ENCODE measurements around the gene MAMDC2. TPM values are rescaled to one million over a fixed set of nuclear protein-coding genes. Genes with fewer than 3 reads are reported as not detected.

Gene MAMDC2
- total and polyA plus RNA-seq, 5 donors, result 11.5 to 18.1 (median 15.9) TPM

DNA sequence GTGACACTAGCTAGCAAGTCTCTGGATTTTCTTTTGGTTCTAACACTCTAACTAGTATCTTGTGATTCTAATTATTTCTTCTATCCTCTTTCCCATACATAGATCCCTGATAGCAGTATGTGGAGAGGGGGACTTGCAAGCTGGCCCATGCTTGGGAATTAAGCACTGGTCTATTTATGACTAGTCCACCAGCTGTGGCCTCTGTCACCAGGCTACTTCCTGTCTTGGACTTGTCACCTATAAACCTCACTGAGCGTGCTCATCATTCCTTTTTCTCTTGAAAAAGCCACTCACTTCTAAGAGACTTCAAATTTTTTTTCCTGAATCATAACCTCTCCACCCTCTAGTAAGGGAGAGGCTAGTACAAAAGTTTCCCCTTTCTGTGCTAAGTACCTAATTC is 32.3 kb upstream of the MAMDC2 start:
- H3K9me3 ChIP-seq (ENCODE audit: control insufficient read depth, low read length), result no peaks in the 10 kb centered on the region
- no peaks in the 10 kb centered on the region for H3K27me3 ChIP-seq (ENCODE audit: control insufficient read depth, insufficient read depth)
- intact Hi-C loops (cut with DNase I), result no loop called here
- no peak overlapping the region for H3K4me3 ChIP-seq (ENCODE audit: low read length)
- no peak for ATAC-seq
- WGBS, result 74% methylated on average over 1 of the region's 1 CpG
- H3K27ac ChIP-seq (ENCODE audit: low read length), result no peak overlapping the region
- no peaks in the 10 kb centered on the region for H3K4me1 ChIP-seq (ENCODE audit: control insufficient read depth, insufficient read depth, low read length)
- no peak for DNase-seq

DNA sequence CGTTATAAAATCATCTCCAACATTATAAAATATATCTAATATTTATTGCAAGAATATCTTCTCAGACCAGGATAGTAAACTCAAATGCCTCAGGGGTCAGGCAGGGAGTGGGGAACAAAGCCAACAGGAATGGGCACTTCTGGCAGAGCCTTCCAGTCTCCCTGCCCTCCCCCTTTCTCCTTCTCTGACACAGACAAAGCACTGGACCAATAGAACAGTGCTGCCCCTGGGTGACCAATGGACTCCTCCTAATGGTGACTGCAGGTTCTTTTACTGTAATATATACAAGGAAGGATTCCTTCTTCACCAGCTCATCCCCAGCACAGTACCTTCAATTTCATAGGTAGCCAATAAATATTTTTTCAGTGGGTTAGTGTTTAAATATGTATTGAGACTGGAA is 31.1 kb upstream of the MAMDC2 start:
- Histone ChIP-seq H3K27me3 (ENCODE audit: control insufficient read depth, insufficient read depth) (no peaks in the 10 kb centered on the region), H3K4me1 (ENCODE audit: control insufficient read depth, insufficient read depth, low read length) (peaks cover 2% of the 10 kb centered on the region), H3K4me3 (ENCODE audit: low read length) (no peak overlapping the region), H3K27ac (ENCODE audit: low read length) (no peak overlapping the region), H3K9me3 (ENCODE audit: control insufficient read depth, low read length) (no peaks in the 10 kb centered on the region)
- DNase-seq, result no peak
- intact Hi-C loops (cut with DNase I), result no loop called here
- WGBS, result 79% methylated on average over 1 of the region's 1 CpG
- no peak for ATAC-seq

DNA sequence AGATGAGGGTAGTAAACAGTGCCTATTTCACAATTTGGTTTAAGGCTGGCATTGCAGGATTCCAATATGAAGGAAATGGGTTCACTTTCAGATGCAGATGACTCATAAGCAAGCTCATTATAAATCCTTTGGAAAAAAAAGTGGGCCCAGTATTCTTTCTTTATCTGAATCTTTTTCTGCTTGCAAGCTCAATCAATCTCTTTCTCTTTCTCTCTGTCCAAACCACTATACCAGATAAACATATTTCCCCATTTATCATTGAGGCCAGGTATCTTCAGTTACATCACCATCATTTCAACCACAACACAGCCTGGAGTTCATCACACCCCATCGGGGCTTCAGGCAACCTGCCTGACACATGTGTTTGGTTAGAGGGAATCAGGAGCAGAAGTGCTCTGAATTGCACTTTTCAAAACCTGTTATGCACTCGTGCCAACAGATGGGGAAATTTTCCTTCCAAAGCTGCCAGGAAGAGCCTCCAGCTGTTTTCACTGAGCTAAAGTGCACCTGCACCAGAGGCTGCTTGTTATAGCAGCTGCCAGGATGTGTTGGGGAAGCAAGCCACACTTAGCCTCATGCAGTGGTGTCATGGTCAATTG is 30.0 kb upstream of the MAMDC2 start:
- Histone ChIP-seq H3K27me3 (ENCODE audit: control insufficient read depth, insufficient read depth) (no peaks in the 10 kb centered on the region), H3K4me1 (ENCODE audit: control insufficient read depth, insufficient read depth, low read length) (peaks cover 2% of the 10 kb centered on the region), H3K9me3 (ENCODE audit: control insufficient read depth, low read length) (no peaks in the 10 kb centered on the region), H3K4me3 (ENCODE audit: low read length) (no peak overlapping the region), H3K27ac (ENCODE audit: low read length) (no peak overlapping the region)
- WGBS, result 63% methylated on average over 2 of the region's 2 CpGs
- DNase-seq (no peak), ATAC-seq (no peak)
- intact Hi-C loops (cut with DNase I), result no loop called here

DNA sequence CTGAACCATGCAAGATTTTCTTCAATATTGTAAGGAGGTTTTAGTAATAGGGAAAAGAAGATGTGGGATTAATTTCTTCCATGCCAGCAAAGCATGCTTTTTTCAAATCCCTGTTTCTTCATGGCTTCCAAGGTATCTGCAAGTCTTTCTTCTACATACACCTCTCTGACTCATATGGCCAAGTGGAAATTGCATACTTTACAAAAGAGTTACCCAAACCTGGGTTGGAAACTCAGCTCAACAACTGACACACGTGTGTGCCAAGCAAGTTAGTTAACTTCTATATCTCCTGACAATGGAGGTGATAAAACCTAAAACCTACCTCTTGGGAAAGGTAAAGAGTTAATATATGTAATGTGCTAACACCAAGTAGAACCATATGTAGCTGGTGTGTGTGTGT is 28.5 kb upstream of the MAMDC2 start:
- H3K4me3 ChIP-seq (ENCODE audit: low read length), result no peak overlapping the region
- WGBS, result 86% methylated on average over 1 of the region's 1 CpG
- DNase-seq, result no peak
- no peaks in the 10 kb centered on the region for H3K9me3 ChIP-seq (ENCODE audit: control insufficient read depth, low read length)
- intact Hi-C loops (cut with DNase I), result no loop called here
- peaks cover 2% of the 10 kb centered on the region for H3K4me1 ChIP-seq (ENCODE audit: control insufficient read depth, insufficient read depth, low read length)
- no peak for ATAC-seq
- H3K27me3 ChIP-seq (ENCODE audit: control insufficient read depth, insufficient read depth), result no peaks in the 10 kb centered on the region
- no peak overlapping the region for H3K27ac ChIP-seq (ENCODE audit: low read length)

DNA sequence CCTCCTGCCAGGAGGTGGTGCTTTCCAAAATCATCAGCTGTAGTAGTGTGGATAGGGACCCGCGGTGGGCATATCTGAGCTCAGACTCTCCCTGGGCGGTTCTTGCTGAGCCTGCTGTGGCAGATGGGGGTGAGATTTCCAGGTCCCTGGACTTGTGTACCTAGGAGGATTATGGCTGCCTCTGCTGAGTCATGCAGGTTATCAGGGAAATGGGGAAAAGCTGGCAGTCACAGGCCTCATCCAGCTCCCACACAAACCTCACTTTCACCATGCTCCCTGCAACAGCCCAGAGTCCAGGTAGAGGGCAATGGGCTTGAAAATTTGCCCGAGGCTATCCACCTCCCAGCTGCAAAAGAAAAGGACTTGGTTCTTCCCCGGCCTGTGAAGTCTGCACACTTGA is 23.4 kb upstream of the MAMDC2 start:
- no peaks in the 10 kb centered on the region for H3K9me3 ChIP-seq (ENCODE audit: control insufficient read depth, low read length)
- no peak overlapping the region for H3K4me3 ChIP-seq (ENCODE audit: low read length)
- DNase-seq (no peak), ATAC-seq (no peak)
- no peak overlapping the region for H3K27ac ChIP-seq (ENCODE audit: low read length)
- intact Hi-C loops (cut with DNase I), result no loop called here
- H3K4me1 ChIP-seq (ENCODE audit: control insufficient read depth, insufficient read depth, low read length), result peaks cover 2% of the 10 kb centered on the region
- no peaks in the 10 kb centered on the region for H3K27me3 ChIP-seq (ENCODE audit: control insufficient read depth, insufficient read depth)
- 83% methylated on average over 5 of the region's 5 CpGs for WGBS

DNA sequence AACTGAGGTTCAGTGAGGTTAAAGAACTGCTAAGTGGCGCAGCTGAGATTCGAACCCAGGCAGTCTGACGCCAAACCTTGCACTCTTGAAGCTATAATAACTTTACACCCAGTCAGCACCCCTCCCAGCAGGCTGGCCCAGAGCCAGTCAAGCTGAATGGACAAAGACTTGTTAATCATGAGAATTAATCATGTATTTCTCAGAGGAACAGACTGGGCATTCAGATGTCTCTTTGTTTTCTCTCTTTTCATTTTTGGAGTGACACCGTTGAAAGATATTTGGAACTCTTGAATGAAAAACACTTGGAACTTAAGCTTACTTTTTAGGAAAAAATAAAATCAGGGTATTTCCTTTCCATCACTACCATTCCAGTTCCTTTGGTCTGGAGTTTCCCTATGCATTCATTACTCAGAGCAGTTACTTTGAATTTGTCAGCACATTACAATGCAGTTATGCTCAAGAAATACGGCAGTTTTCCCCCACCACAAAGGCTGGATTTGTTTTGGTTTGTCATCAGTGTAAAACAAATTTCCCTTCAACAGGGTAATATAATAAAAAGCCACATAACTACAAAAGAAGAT is 22.6 kb upstream of the MAMDC2 start:
- H3K27ac ChIP-seq (ENCODE audit: low read length), result no peak overlapping the region
- H3K9me3 ChIP-seq (ENCODE audit: control insufficient read depth, low read length), result no peaks in the 10 kb centered on the region
- WGBS, result 56% methylated on average over 5 of the region's 5 CpGs
- ATAC-seq (peak; percentile 62 to 64), DNase-seq (peak; percentile 82 to 95 (median 87))
- H3K4me1 ChIP-seq (ENCODE audit: control insufficient read depth, insufficient read depth, low read length), result peaks cover 2% of the 10 kb centered on the region
- no peak overlapping the region for H3K4me3 ChIP-seq (ENCODE audit: low read length)
- no peaks in the 10 kb centered on the region for H3K27me3 ChIP-seq (ENCODE audit: control insufficient read depth, insufficient read depth)
- intact Hi-C loops (cut with DNase I), result no loop called here

DNA sequence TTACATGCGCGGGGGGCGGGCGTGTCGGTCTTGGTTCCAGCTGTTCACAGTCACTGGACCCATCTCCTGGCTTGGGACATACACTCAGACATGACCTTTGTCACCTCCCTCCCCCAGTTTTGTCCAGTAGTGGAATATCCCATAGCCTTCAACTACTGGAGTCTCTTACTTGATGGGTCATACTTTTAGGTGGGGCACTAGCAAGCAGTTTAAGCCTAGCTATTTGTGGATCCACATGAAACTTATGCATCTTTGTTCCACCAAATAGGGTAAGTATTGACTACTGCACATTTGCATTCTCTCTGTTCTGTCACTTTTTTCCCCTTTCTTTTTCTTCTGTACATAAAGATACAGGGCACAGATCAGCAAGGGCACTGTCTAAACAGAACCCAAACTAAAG is 15.4 kb upstream of the MAMDC2 start:
- Histone ChIP-seq H3K27me3 (ENCODE audit: control insufficient read depth, insufficient read depth) (no peaks in the 10 kb centered on the region), H3K4me3 (ENCODE audit: low read length) (no peak overlapping the region), H3K27ac (ENCODE audit: low read length) (no peak overlapping the region), H3K4me1 (ENCODE audit: control insufficient read depth, insufficient read depth, low read length) (no peaks in the 10 kb centered on the region), H3K9me3 (ENCODE audit: control insufficient read depth, low read length) (no peaks in the 10 kb centered on the region)
- 75% methylated on average over 5 of the region's 5 CpGs for WGBS
- ATAC-seq, result no peak
- intact Hi-C loops (cut with DNase I), result no loop called here
- no peak for DNase-seq

DNA sequence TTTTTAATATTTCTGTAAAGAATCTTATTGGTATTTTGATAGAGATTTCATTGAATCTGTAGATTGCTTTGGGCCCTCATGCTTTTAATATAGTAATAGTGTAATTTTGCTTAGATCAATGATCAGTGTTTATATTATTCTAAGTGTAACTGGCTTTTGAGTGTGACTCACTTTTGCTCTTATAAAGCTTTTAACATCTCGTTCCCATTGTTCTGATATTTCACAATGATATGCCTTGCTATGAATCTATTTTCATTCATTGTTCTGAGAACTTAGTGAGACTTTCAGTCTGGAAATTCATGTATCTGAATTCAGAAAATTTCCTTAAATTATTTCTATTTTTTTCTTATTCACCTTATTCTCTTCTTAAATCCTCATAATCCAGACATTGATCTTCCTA is 13.5 kb upstream of the MAMDC2 start:
- no peaks in the 10 kb centered on the region for H3K27me3 ChIP-seq (ENCODE audit: control insufficient read depth, insufficient read depth)
- DNase-seq (no peak), ATAC-seq (no peak)
- WGBS, result 87% methylated on average over 1 of the region's 1 CpG
- H3K4me3 ChIP-seq (ENCODE audit: low read length), result no peak overlapping the region
- H3K4me1 ChIP-seq (ENCODE audit: control insufficient read depth, insufficient read depth, low read length), result no peaks in the 10 kb centered on the region
- intact Hi-C loops (cut with DNase I), result no loop called here
- H3K27ac ChIP-seq (ENCODE audit: low read length), result no peak overlapping the region
- no peaks in the 10 kb centered on the region for H3K9me3 ChIP-seq (ENCODE audit: control insufficient read depth, low read length)

DNA sequence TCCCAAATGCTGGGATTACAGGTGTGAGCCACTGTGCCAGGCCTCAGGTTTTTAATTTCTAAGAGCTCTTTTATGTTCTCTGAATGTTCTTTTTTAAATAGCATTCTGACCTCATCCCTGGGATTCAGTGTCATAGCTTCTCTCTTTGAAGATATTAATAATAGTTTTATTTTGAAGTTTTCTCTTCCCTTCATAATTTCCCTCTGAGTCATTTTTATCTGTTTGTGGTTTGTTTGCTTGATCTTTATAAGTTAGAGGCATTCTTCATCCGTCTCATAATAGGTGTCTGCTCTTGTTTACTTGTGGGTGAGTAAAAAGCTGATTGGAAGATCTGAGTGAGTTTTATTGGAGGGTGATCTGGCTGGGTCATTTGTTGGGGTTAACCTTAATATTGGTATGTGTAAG is 12.5 kb upstream of the MAMDC2 start:
- H3K27me3 ChIP-seq (ENCODE audit: control insufficient read depth, insufficient read depth), result no peaks in the 10 kb centered on the region
- WGBS, result 62% methylated on average over 1 of the region's 1 CpG
- H3K9me3 ChIP-seq (ENCODE audit: control insufficient read depth, low read length), result no peaks in the 10 kb centered on the region
- no peak for DNase-seq
- no peak overlapping the region for H3K4me3 ChIP-seq (ENCODE audit: low read length)
- no peaks in the 10 kb centered on the region for H3K4me1 ChIP-seq (ENCODE audit: control insufficient read depth, insufficient read depth, low read length)
- intact Hi-C loops (cut with DNase I), result no loop called here
- H3K27ac ChIP-seq (ENCODE audit: low read length), result no peak overlapping the region
- ATAC-seq, result no peak

DNA sequence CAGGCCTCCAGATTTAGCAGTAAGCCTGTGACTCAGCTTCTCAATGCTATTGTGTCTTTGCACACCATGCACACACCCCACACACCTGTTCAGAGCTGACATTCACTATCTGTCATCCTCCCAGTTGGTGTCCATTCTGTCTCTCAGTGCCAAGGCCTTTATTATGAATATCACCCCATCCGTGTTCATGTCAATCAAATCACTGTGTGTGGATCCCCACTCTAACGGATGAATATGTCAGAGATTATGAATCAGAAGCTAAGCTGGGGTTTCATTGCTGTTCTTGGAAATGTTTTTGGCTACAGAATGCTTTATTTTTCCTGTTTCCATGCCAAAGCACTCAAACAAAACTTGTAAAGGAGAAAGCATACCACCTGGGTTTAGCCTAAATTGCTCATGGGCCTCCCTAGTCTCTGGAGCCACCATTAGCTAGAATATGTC is 9.4 kb upstream of the MAMDC2 start:
- ATAC-seq (no peak), DNase-seq (no peak)
- no peaks in the 10 kb centered on the region for H3K27me3 ChIP-seq (ENCODE audit: control insufficient read depth, insufficient read depth)
- no peaks in the 10 kb centered on the region for H3K9me3 ChIP-seq (ENCODE audit: control insufficient read depth, low read length)
- WGBS, result 77% methylated on average over 2 of the region's 2 CpGs
- intact Hi-C loops (cut with DNase I), result no loop called here
- no peaks in the 10 kb centered on the region for H3K4me1 ChIP-seq (ENCODE audit: control insufficient read depth, insufficient read depth, low read length)
- H3K4me3 ChIP-seq (ENCODE audit: low read length), result no peak overlapping the region
- no peak overlapping the region for H3K27ac ChIP-seq (ENCODE audit: low read length)

DNA sequence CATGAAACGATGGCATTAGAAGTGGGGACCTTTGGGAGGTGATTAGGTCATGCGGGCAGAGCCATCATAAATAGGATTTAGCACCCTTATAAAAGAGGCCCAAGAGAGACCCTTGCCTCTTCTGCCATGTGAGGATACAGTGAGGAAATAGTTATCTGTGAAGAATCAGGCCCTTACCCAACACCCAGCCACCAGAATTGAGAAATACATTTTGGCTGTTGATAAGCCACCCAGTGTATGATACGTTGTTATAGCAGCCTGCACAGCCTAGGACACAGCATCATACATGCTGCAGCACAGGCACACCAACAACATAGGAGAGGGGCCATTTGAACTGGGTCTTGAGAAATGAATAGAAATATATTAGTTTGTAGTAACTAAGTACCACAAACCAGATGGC is 8.0 kb upstream of the MAMDC2 start:
- Histone ChIP-seq H3K4me3 (ENCODE audit: low read length) (no peak overlapping the region), H3K27me3 (ENCODE audit: control insufficient read depth, insufficient read depth) (no peaks in the 10 kb centered on the region), H3K9me3 (ENCODE audit: control insufficient read depth, low read length) (no peaks in the 10 kb centered on the region), H3K4me1 (ENCODE audit: control insufficient read depth, insufficient read depth, low read length) (no peaks in the 10 kb centered on the region), H3K27ac (ENCODE audit: low read length) (no peak overlapping the region)
- 79% methylated on average over 3 of the region's 3 CpGs for WGBS
- intact Hi-C loops (cut with DNase I), result no loop called here
- DNase-seq, result no peak
- no peak for ATAC-seq

DNA sequence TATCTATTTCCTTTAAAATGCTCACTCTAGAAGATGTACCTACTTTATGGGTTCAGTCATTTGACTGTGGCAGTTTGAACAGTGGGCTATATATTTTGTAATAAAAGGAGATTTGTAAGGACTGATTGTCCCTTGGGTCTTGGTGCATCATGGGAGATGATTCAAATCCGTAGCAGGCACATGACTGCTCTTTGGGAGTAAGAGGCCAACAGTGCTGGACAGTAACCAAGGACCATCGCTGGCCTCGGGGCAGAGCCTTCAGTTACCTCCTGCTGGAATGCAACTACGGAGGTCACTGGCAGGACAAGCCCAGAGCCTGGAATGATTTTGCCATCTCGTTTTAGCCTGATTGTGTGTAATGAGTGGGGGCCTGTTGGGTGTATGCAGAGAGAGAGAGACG is 7.0 kb upstream of the MAMDC2 start:
- no peak overlapping the region for H3K27ac ChIP-seq (ENCODE audit: low read length)
- intact Hi-C loops (cut with DNase I), result no loop called here
- H3K9me3 ChIP-seq (ENCODE audit: control insufficient read depth, low read length), result no peaks in the 10 kb centered on the region
- ATAC-seq (no peak), DNase-seq (peak in 1 of 3 donors; percentile 28)
- no peaks in the 10 kb centered on the region for H3K27me3 ChIP-seq (ENCODE audit: control insufficient read depth, insufficient read depth)
- H3K4me3 ChIP-seq (ENCODE audit: low read length), result no peak overlapping the region
- 59% methylated on average over 6 of the region's 6 CpGs for WGBS
- no peaks in the 10 kb centered on the region for H3K4me1 ChIP-seq (ENCODE audit: control insufficient read depth, insufficient read depth, low read length)

Measured in right cardiac atrium (tissue), 5 donors.